K562 (cell line): ENCODE results near the gene USP12. TPM values are rescaled to one million over a fixed set of nuclear protein-coding genes. Genes with fewer than 3 reads are reported as not detected.
A peak's percentile ranks its signal among the peaks of the same experiment; 100 is the strongest.

Experiments used
- GATA2 ChIP-seq: sonication (generic); formaldehyde crosslinking; IDR thresholded peaks from 2 replicates; pipeline ENCODE4 v1.4.0; 2020; ENCODE audit warnings: mild to moderate bottlenecking, missing genetic modification reagents
- GTF2E2 ChIP-seq: fragments of 200-800 bp; sonication (Bioruptor generic); IDR thresholded peaks from 2 replicates; pipeline ENCODE4 v1.6.1; 2016; ENCODE audit warnings: missing genetic modification characterization, missing compliant biosample characterization
- HMG20A ChIP-seq: fragments of 450-650 bp; formaldehyde crosslinking; conservative IDR thresholded peaks from 2 replicates; pipeline ENCODE4 v1.4.0; 2020; ENCODE audit warnings: mild to moderate bottlenecking, mixed read lengths
- SMARCB1 ChIP-seq: IDR thresholded peaks from 2 replicates; pipeline ENCODE4 v1.6.1; 2011; ENCODE audit warnings: improper control_type of control experiment, low read depth; ENCODE audit not compliant: insufficient read length
- ZNF318 ChIP-seq, 2 experiments: fragments of 450-650 bp; IDR thresholded peaks; 2 replicates each; pipeline ENCODE4 v1.6.1; 2016; ENCODE audit warnings: mild to moderate bottlenecking in 2 of 2, borderline replicate concordance in 1 of 2, low read depth in 1 of 2, moderate library complexity in 1 of 2
- ZNF764 ChIP-seq: fragments of 250-450 bp; sonication (Bioruptor Pico); IDR thresholded peaks from 2 replicates; pipeline ENCODE4 v1.4.0; 2020; ENCODE audit warnings: low read depth, mild to moderate bottlenecking, moderate library complexity
- polyA plus RNA-seq, 8 experiments: library from polyadenylated mRNA; depleted of rRNA in 4 of 8; stranded (reverse) in 5 of 8; unstranded in 3 of 8; fragments of >200 nt; fragmentation: Nextera tagmentation in 2 of 8; fragmentation: Illumina TruSeq in 1 of 8; extraction: Ambion mirVana in 2 of 8; extraction: Trizol in 1 of 8; gene quantifications; 2 replicates each; pipeline versions ENCODE4 v1.2.1 to v1.2.3, GENCODE V29; 2011 to 2014; ENCODE audit warnings: inconsistent platforms in 1 of 8, missing spikeins in 1 of 8
- total RNA-seq, 7 experiments: library from RNA; depleted of rRNA in 6 of 7; stranded (reverse); fragments of >200 nt in 6 of 7; fragmentation: Illumina TruSeq in 2 of 7; extraction: Trizol in 2 of 7; gene quantifications; 2 replicates each; pipeline versions ENCODE4 v1.2.1 to v1.2.3, GENCODE V29; 2011 to 2021; ENCODE audit warnings: low replicate concordance in 1 of 7

USP12 gene
- total and polyA plus RNA-seq, 9 of the 15 experiments (the other 6 are each of a cell fraction or from before 2014, with no cell fraction given) = 1.8 to 20.5 (median 13.3) TPM

DNA sequence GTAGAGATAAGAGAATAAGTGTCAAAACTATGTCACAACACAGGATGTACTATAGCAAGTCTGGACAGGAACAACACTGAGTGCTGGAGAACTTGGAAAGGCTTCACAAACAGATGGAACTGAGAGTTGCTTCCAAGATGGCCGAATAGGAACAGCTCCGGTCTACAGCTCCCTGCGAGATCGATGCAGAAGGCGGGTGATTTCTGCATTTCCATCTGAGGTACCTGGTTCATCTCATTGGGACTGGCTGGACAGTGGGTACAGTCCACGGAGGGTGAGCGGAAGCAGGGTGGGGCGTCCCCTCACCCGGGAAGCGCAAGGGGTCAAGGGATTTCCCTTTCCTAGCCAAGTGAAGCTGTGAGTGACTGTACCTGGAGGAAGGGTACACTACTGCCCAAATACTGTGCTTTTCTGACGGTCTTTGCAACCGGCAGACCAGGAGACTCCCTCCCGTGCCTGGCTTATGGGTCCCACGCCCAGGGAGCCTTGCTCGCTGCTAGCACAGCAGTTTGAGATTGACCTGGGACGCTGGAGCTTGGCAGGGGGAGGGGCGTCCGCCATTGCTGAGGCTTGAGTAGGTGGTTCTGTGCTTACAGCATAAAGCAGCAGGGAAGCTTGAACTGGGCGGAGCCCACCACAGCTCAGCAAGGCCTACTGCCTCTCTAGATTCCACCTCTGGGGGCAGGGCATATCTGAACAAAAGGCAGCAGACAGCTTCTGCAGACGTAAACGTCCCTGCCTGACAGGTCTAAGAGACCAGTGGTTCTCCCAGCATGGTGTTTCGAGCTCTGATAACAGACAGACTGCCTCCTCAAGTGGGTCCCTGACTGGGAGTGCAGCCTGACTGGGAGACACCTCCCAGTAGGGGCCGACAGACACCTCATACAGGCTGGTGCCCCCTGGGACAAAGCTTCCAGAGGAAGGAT is 46.0 kb downstream of the USP12 start (continued):
- TF ChIP-seq ZNF318 (IDR thresholded peaks at IDR 0.05; ENCODE audit: borderline replicate concordance in 1 of 2, low read depth in 1 of 2) (no peak), ZNF764 (CRISPR knock-in tag) (no peak), GTF2E2 (no peak), GATA2 (CRISPR knock-in tag) (peak; percentile 51; the same call in 1 of the 2 replicates), SMARCB1 (no peak), HMG20A (CRISPR knock-in tag) (no peak)
